GM18526 (cell line): ENCODE data around the gene RPS6KA2.

Experiments
- POLR2A ChIP-seq: IDR thresholded peaks from 3 replicates; pipeline ENCODE4 v1.6.1; 2011; ENCODE audit not compliant: insufficient read length; ENCODE audit errors: extremely low read depth

RPS6KA2 gene

GRCh38 chr6:166460473-166461437 lies 166.3 kb downstream of the RPS6KA2 start:
- no peak for TF ChIP-seq POLR2A

GRCh38 chr6:166459906-166460305 lies 167.1 kb downstream of the RPS6KA2 start:
- TF ChIP-seq POLR2A: no peak

- no peak for TF ChIP-seq POLR2A
Measured at GRCh38 chr6:166459272-166459671, 167.8 kb downstream of the RPS6KA2 start.

- TF ChIP-seq POLR2A: no peak
Measured at GRCh38 chr6:166456395-166457156, 170.5 kb downstream of the RPS6KA2 start.

- no peak for TF ChIP-seq POLR2A
Measured at GRCh38 chr6:166454692-166455515, 172.1 kb downstream of the RPS6KA2 start.

GRCh38 chr6:166453651-166454050 lies 173.4 kb downstream of the RPS6KA2 start:
- no peak for TF ChIP-seq POLR2A

GRCh38 chr6:166450167-166450873 lies 176.7 kb downstream of the RPS6KA2 start:
- no peak for TF ChIP-seq POLR2A

GRCh38 chr6:166449641-166450040 lies 177.4 kb downstream of the RPS6KA2 start:
- TF ChIP-seq POLR2A: no peak

GRCh38 chr6:166449036-166449435 lies 178.0 kb downstream of the RPS6KA2 start:
- TF ChIP-seq POLR2A: no peak

- no peak for TF ChIP-seq POLR2A
Measured at GRCh38 chr6:166448432-166448831, 178.6 kb downstream of the RPS6KA2 start.

GRCh38 chr6:166446567-166447065 lies 180.4 kb downstream of the RPS6KA2 start:
- no peak for TF ChIP-seq POLR2A

- TF ChIP-seq POLR2A: no peak
Measured at GRCh38 chr6:166446146-166446545, 180.9 kb downstream of the RPS6KA2 start.

- no peak for TF ChIP-seq POLR2A
Measured at GRCh38 chr6:166444446-166444845, 182.6 kb downstream of the RPS6KA2 start.

- TF ChIP-seq POLR2A: no peak
Measured at GRCh38 chr6:166443166-166443565, 183.9 kb downstream of the RPS6KA2 start.
